Uterus (tissue), 2 donors: ENCODE measurements around the gene NEAT1.
A peak's percentile ranks its signal among the peaks of the same experiment; 100 is the strongest.

Experiments
- POLR2A ChIP-seq, 2 donors: fragments of 450-650 bp; IDR thresholded peaks; one replicate each; pipeline ENCODE4 v1.6.1; 2016; ENCODE audit warnings: antibody characterized with exemption in 2 of 2, mild to moderate bottlenecking in 1 of 2, moderate library complexity in 1 of 2
- TF ChIP-seq, protein P1 (sequence below), 4 experiments: fragments of 200-600 bp in 2 of 4; fragments of 450-650 bp in 2 of 4; sonication (generic) in 2 of 4; IDR thresholded peaks; one replicate each; pipeline ENCODE4 v1.5.1; 2016 to 2019; ENCODE audit warnings: antibody characterized with exemption in 4 of 4, mild to moderate bottlenecking in 2 of 4, moderate library complexity in 1 of 4

DNA sequence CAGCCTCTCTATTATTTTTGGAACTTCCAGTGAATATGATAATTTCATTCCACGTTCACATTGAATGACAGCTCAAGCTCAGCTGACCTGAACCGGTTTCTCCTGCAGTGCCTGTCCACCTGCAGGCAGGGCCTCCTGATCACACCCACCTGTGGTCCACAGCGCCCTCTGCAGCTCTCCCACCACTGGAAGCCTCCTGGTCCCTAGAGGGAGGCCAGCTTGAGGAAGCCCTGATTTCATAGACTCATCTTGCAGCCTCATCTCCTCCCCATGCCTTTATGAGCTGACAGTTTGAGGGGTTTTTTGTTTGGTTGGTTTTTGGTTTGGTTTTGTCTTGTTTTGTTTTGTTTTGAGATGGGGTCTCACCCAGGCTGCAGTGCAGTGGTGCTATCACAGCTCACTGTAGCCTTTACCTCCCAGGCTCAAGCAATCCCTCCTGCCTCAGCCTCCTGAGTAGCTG, 46.3 kb downstream of the NEAT1 start:
- TF ChIP-seq, protein P1, sequence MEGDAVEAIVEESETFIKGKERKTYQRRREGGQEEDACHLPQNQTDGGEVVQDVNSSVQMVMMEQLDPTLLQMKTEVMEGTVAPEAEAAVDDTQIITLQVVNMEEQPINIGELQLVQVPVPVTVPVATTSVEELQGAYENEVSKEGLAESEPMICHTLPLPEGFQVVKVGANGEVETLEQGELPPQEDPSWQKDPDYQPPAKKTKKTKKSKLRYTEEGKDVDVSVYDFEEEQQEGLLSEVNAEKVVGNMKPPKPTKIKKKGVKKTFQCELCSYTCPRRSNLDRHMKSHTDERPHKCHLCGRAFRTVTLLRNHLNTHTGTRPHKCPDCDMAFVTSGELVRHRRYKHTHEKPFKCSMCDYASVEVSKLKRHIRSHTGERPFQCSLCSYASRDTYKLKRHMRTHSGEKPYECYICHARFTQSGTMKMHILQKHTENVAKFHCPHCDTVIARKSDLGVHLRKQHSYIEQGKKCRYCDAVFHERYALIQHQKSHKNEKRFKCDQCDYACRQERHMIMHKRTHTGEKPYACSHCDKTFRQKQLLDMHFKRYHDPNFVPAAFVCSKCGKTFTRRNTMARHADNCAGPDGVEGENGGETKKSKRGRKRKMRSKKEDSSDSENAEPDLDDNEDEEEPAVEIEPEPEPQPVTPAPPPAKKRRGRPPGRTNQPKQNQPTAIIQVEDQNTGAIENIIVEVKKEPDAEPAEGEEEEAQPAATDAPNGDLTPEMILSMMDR (IDR thresholded peaks at IDR 0.05), result peak; percentile 33 to 66 (median 52)
- TF ChIP-seq POLR2A (IDR thresholded peaks at IDR 0.05), result no peak
